NCI-H524 (cell line): Measurements from ENCODE around the gene RHOV.
A peak's percentile ranks its signal among the peaks of the same experiment; 100 is the strongest.

Experiments
- DNase-seq, 2 experiments: peaks; one replicate each; lab custom pipeline; 2025; lab: John Stamatoyannopoulos, UW

RHOV gene, protein sequence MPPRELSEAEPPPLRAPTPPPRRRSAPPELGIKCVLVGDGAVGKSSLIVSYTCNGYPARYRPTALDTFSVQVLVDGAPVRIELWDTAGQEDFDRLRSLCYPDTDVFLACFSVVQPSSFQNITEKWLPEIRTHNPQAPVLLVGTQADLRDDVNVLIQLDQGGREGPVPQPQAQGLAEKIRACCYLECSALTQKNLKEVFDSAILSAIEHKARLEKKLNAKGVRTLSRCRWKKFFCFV

GRCh38 chr15:40873694-40874561, at the start of gene RHOV:
RHOV (minus strand) TSS chr15:40874234; CDS start chr15:40874139, 95 bp downstream.
- DNase-seq, result peak; percentile 84 to 96

GRCh38 chr15:40923551-40923950, 49.5 kb upstream of the RHOV start:
- no peak for DNase-seq

DNA sequence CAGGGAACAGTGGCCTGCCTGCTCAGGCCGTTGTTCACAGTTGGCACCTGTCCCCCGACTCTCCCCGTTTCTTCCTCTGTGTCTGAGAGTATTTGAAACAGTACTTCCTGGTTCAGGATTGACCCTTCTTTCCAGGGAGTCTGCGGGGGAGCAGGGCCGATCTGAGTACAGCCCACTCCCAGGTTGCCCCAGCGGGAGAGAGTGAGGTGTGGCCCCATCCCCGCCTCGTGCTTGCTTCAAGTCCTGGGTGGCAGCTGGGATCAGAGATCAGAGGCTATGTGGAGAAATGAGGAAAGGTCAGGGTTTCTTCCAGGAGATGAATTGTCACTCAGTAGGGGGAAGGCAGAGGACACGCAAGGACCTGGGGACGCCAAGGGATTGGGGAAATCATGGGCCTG, 48.6 kb upstream of the RHOV start:
- no peak for DNase-seq

DNA sequence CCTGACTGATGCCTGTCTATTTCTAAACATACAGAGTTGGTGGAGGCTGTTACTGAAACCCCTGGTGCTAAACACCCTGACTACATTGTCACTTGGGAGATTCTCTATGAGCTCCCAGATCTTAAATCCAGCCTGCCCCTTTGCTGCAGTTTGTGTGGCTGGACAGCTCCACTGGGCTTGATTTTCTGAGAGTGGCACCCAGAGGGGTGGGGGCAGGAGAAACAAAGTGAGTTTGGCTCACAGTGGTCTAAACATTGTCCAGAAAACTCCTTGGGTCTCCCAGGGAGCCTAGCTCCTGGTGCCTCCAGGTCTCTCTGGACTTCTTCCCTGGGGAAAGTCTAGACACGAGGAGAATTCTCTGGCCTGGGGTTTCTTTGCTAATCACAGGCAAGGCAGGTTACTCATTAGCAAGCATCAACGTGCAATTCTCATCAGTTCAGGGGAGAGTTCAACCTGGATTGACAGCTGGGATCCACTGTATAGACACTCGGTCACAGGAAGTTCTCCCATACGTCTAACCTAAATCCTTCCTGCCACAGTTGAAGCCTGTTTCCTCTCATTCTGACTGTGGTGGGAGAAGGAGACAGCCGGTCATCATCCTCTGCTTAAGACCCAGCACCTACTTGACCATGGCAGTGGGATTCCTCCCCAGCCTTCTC, 48.0 kb upstream of the RHOV start:
- no peak for DNase-seq

DNA sequence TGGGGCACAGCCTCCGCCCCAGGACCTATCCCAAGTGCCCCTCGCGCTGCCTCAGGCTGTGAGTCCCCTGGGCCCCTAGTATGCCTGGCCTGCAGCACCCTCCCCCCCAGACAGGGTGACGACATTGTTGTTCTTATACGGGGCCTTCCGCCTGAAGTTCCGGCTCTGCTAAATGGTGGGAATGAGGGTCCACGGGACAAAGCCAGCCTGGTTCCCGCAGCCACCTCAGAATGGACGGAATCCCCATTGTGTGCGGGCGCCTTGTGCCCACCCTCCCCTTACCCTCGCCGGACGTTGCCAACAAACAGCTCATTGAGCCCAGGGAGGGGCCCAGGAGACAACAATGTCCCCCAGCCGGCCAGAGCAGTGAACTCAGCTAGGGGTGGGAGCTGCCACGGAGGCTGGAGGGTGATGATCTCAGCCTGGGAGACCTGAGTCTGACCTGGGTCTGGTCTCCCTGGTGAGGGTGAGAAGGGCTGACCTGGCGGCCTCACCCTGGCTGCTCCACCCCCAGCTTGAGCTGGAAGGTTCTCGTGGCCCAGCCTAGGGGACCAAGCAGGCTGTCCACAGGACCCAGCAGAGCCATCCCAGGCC, 44.9 kb upstream of the RHOV start:
- no peak for DNase-seq

GRCh38 chr15:40918146-40918798, 44.2 kb upstream of the RHOV start:
- no peak for DNase-seq

- DNase-seq, result no peak
Measured at GRCh38 chr15:40917585-40917984, 43.6 kb upstream of the RHOV start.

DNA sequence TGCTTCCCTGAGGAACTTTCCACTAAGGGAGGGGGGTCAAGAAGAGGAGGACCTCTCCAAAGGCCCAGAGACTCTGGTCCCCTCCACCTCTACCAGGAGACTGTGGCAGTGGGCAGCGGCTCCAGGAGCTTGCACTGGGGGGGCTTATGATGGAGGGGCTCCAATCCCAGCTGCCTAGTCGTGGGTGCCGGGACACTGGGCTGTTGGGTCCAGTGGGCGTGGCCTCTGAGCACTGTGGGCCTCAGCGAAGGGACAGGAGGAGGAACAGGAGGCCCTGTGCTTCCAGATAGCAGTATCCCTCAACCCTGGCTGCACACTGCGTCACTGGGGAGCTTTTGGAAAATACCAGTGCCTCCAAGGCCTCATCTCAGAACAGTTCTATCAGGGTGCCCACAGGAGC, 41.6 kb upstream of the RHOV start:
- DNase-seq, result no peak

DNA sequence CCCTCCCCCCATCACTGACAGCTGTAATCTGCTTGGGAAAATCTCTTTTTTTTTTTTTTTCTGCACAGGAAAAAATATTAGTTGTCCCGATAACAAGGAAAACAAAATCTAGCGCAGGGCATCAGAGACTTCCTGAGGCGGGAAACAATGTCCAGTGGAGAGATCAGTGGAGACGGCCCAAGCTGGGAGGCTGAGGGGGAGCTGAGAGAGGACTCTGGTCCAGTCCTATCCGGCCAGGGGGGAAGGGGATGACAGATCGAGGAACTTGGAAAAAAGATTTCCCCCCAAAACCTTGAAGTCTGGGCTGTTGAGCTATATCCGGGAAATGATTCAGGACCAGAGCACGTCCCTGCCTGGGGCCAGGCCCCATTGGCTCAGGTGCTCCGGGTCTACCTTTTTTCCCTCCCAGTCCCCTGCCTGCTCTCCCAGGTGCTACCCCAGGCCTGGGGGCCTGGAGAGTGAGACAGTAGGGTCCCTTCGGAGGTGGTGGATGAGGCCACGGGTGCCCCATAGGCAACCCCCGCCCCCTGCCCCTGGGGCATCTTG, 41.2 kb upstream of the RHOV start:
- no peak for DNase-seq

GRCh38 chr15:40914486-40914885, 40.5 kb upstream of the RHOV start:
- DNase-seq, result no peak

DNA sequence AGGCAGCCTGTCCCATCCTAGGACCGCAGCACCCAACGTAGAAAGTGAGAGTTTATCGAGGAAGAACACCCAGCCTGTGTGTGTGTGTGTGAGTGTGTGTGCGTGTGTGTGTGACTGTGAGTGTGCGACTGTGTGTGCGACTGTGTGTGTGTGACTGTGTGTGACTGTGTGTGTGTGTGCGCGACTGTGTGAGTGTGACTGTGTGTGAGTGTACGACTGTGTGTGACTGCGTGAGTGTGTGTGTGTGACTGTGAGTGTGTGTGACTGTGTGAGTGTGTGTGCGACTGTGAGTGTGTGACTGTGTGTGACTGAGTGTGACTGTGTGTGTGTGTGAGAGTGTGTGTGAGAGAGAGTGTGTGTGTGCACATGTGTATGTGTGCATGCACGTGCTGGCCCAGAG, 40.0 kb upstream of the RHOV start:
- no peak for DNase-seq

- no peak for DNase-seq
Measured at GRCh38 chr15:40912478-40912877, 38.4 kb upstream of the RHOV start.

- DNase-seq, result no peak
Measured at GRCh38 chr15:40911693-40912092, 37.7 kb upstream of the RHOV start.

GRCh38 chr15:40911141-40911540, 37.1 kb upstream of the RHOV start:
- DNase-seq, result peak; percentile 61 to 80

DNA sequence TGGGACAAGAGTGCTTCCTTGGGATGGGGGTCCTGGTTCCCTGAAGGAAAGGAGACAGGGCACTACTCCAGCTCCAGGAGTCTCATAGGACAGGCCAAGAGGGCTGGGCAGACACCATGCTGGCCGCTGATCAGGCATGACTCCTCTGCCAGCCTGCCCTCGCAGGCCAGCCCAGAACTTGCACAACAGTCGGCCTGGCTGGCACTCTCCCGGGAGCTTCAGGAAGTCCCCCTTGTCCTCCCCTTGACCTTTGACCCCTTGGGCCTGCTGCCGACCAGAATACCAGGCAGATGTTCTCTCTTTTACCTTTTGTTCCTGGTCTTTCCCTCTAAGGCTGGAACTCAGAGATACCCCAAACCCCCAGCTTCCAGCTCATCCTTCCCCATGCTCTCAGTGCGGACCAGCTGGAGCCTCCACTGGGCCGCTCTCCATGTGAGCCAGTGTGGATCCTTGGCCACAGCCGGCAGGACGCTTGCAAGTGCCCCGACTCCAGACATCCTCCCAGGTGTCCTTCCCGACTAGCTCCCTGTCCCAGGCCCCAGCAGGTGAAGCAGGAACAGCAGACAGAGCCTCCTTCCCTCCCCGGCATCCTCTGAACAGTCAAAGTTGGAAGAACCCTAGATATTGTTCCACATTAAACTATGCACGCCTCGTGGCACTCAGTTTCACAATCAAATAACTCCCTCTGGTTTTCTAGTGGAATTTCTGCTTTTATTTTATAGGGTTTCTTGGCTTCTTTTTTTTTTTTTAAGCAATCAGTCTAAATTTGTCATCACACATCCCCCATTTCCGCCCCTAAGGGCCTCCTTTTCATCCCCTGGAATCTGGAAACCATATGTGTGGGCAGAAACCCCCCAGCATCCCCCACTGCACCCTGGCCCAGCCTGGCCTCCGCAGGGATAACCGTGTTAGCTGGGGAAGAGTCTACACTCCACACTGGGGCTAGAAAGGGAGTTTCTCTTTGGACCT, 35.9 kb upstream of the RHOV start:
- no peak for DNase-seq

- no peak for DNase-seq
Measured at GRCh38 chr15:40908095-40908494, 34.1 kb upstream of the RHOV start.

- peak; percentile 68 to 84 for DNase-seq
Measured at GRCh38 chr15:40906991-40907802, 33.2 kb upstream of the RHOV start.

GRCh38 chr15:40906091-40906990, 32.3 kb upstream of the RHOV start:
- peak; percentile 78 to 83 for DNase-seq
